Peyer's patch (tissue), 4 donors: Measurements from ENCODE around the gene HDX.

Experiments used
- POLR2A ChIP-seq, 2 donors: fragments of 450-650 bp; IDR thresholded peaks; one replicate each; pipeline ENCODE4 v1.5.1; 2017; ENCODE audit warnings: antibody characterized with exemption in 2 of 2, mild to moderate bottlenecking in 2 of 2, moderate library complexity in 2 of 2
- TF ChIP-seq, protein P1 (sequence below), 6 experiments: fragments of 450-650 bp in 4 of 6; fragments of 200-600 bp in 2 of 6; sonication (generic) in 1 of 6; IDR thresholded peaks; one replicate each; pipeline ENCODE4 v1.5.1; 2017 to 2019; ENCODE audit warnings: antibody characterized with exemption in 6 of 6, mild to moderate bottlenecking in 3 of 6, moderate library complexity in 1 of 6

DNA sequence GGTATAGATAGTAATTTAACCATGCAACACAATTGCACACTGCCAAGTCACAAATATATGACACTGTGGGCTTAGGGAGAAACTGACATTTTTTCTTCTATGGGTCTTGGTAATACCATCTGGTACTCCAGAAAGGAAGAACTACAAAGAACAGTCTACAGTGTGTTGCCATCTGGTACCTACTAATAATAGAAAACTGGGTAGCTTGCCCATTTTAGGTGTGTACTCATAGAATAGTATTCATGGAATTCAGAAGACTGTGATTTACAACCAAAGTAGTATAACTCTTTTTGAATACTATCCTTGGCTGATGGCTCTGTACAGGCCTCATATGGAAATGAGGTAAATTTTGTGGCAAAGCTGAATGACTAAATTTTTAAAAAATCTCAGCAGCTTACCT lies 181.6 kb downstream of the HDX start:
- TF ChIP-seq, protein P1, sequence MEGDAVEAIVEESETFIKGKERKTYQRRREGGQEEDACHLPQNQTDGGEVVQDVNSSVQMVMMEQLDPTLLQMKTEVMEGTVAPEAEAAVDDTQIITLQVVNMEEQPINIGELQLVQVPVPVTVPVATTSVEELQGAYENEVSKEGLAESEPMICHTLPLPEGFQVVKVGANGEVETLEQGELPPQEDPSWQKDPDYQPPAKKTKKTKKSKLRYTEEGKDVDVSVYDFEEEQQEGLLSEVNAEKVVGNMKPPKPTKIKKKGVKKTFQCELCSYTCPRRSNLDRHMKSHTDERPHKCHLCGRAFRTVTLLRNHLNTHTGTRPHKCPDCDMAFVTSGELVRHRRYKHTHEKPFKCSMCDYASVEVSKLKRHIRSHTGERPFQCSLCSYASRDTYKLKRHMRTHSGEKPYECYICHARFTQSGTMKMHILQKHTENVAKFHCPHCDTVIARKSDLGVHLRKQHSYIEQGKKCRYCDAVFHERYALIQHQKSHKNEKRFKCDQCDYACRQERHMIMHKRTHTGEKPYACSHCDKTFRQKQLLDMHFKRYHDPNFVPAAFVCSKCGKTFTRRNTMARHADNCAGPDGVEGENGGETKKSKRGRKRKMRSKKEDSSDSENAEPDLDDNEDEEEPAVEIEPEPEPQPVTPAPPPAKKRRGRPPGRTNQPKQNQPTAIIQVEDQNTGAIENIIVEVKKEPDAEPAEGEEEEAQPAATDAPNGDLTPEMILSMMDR (IDR thresholded peaks at IDR 0.05) = no peak
- TF ChIP-seq POLR2A (IDR thresholded peaks at IDR 0.05) = no peak
